Inferior parietal cortex (tissue), 1 donor: ENCODE data around the gene A2M.
A peak's percentile ranks its signal among the peaks of the same experiment; 100 is the strongest.

Source experiments
- DNase-seq: peaks from one replicate; pipeline ENCODE4 v3.0.0-alpha.2; 2016; ENCODE audit errors: extremely low spot score

Gene A2M

GRCh38 chr12:9073076-9073475 lies 42.6 kb downstream of the A2M start:
- DNase-seq = no peak

- no peak for DNase-seq
These were observed 43.2 kb downstream of the A2M start for GRCh38 chr12:9072481-9073038.

GRCh38 chr12:9071969-9072368 lies 43.8 kb downstream of the A2M start:
- DNase-seq = no peak

- no peak for DNase-seq
These were observed 44.2 kb downstream of the A2M start for GRCh38 chr12:9071518-9071917.

GRCh38 chr12:9070351-9070750 lies 45.4 kb downstream of the A2M start:
- no peak for DNase-seq

- no peak for DNase-seq
These were observed 47.1 kb downstream of the A2M start for GRCh38 chr12:9068600-9068999.

- no peak for DNase-seq
These were observed 47.6 kb downstream of the A2M start for GRCh38 chr12:9068086-9068485.

GRCh38 chr12:9066755-9067423 lies 48.8 kb downstream of the A2M start:
- no peak for DNase-seq

- DNase-seq = no peak
These were observed 49.5 kb downstream of the A2M start for GRCh38 chr12:9066183-9066623.

GRCh38 chr12:9065607-9065856 lies 50.2 kb downstream of the A2M start:
- no peak for DNase-seq

GRCh38 chr12:9064815-9065606 lies 50.7 kb downstream of the A2M start:
- DNase-seq = peak; percentile 15

GRCh38 chr12:9064201-9064814 lies 51.4 kb downstream of the A2M start:
- peak; percentile 53 for DNase-seq

GRCh38 chr12:9052610-9053009 lies 63.1 kb downstream of the A2M start:
- DNase-seq = no peak

- no peak for DNase-seq
These were observed 64.6 kb downstream of the A2M start for GRCh38 chr12:9051158-9051550.

- DNase-seq = no peak
These were observed 65.1 kb downstream of the A2M start for GRCh38 chr12:9050521-9051157.

GRCh38 chr12:9049520-9050133 lies 66.1 kb downstream of the A2M start:
- peak; percentile 58 for DNase-seq

- no peak for DNase-seq
These were observed 66.8 kb downstream of the A2M start for GRCh38 chr12:9048930-9049329.

- no peak for DNase-seq
These were observed 68.6 kb downstream of the A2M start for GRCh38 chr12:9047105-9047504.

GRCh38 chr12:9043766-9044165 lies 72.0 kb downstream of the A2M start:
- DNase-seq = no peak

GRCh38 chr12:9041321-9041720 lies 74.4 kb downstream of the A2M start:
- DNase-seq = no peak

- no peak for DNase-seq
These were observed 75.1 kb downstream of the A2M start for GRCh38 chr12:9040484-9041186.
